Heart left ventricle (tissue), 16 donors: Measurements from ENCODE around the gene AGGF1. TPM values are rescaled to one million over a fixed set of nuclear protein-coding genes. Genes with fewer than 3 reads are reported as not detected.
"Not testable (repeated sequence)": the region's sequence is repeated elsewhere in the genome, so short reads cannot be mapped to it uniquely, and the experiment has no call there.

Experiments used
- ATAC-seq, 4 donors: fragments of 200-7000 bp; cut with Tn5 transposase; one replicate each; pipeline ENCODE4 v1.9.1; 2020 to 2022; ENCODE audit warnings: moderate library complexity in 4 of 4, mild to moderate bottlenecking in 3 of 4, moderate number of reproducible peaks in 1 of 4
- DNase-seq, 5 donors: peaks; one replicate each; pipeline ENCODE4 v3.0.0-alpha.2; 2020
- H3K27ac ChIP-seq, 12 donors: fragments of 200-600 bp; sonication (generic) in 4 of 12; one replicate each; pipeline versions ENCODE4 v1.5.0 to v1.8.0; 2016 to 2022; ENCODE audit warnings: mild to moderate bottlenecking in 2 of 12
- H3K27me3 ChIP-seq, 9 donors: fragments of 200-600 bp; sonication (generic) in 2 of 9; one replicate each; pipeline versions ENCODE4 v1.5.1 to v1.8.0; 2016 to 2022; ENCODE audit warnings: mild to moderate bottlenecking in 3 of 9
- H3K36me3 ChIP-seq, 9 donors: fragments of 200-600 bp; sonication (generic) in 2 of 9; one replicate each; pipeline versions ENCODE4 v1.5.0 to v1.8.0; 2018 to 2022; ENCODE audit warnings: mild to moderate bottlenecking in 2 of 9
- H3K4me1 ChIP-seq, 12 donors: fragments of 200-600 bp; sonication (generic) in 4 of 12; one replicate each; pipeline versions ENCODE4 v1.5.0 to v1.8.0; 2016 to 2022; ENCODE audit warnings: mild to moderate bottlenecking in 3 of 12
- H3K4me3 ChIP-seq, 12 donors: fragments of 200-600 bp; sonication (generic) in 4 of 12; one replicate each; pipeline versions ENCODE4 v1.5.0 to v1.8.0; 2017 to 2022; ENCODE audit warnings: mild to moderate bottlenecking in 9 of 12, moderate library complexity in 4 of 12
- H3K9me3 ChIP-seq, 12 donors: fragments of 200-600 bp; sonication (generic) in 4 of 12; one replicate each; pipeline versions ENCODE4 v1.5.0 to v1.8.0; 2016 to 2022; ENCODE audit warnings: mild to moderate bottlenecking in 1 of 12
- CTCF ChIP-seq, 12 donors: fragments of 200-600 bp; sonication (generic) in 4 of 12; IDR thresholded peaks; one replicate each; pipeline versions ENCODE4 v1.5.0 to v1.8.0; 2018 to 2022; ENCODE audit warnings: antibody characterized with exemption in 12 of 12, mild to moderate bottlenecking in 5 of 12
- POLR2A ChIP-seq, 2 donors: fragments of 450-650 bp; IDR thresholded peaks; one replicate each; pipeline ENCODE4 v1.6.1; 2017; ENCODE audit warnings: antibody characterized with exemption in 2 of 2, mild to moderate bottlenecking in 2 of 2, moderate library complexity in 2 of 2
- WGBS, 4 donors: extraction: QIAGEN DNeasy Blood & Tissue Kit in 2 of 4; methylation state at CpG; one replicate each; pipeline versions ENCODE4 v1.1.5 to v1.1.7; 2013 to 2018; 5-methylcytosine and 5-hydroxymethylcytosine counted together
- intact Hi-C, 10 donors: fragments of 100-400 bp; cut with DNase I; formaldehyde crosslinking; loops; one replicate each; pipeline versions ENCODE4 v1.11.1 to v1.14.2; 2022
- polyA plus RNA-seq, 2 donors: library from polyadenylated mRNA; stranded (reverse); fragments of 200-250 nt; gene quantifications; one replicate each; pipeline ENCODE4 v1.2.3, GENCODE V29; 2013
- total RNA-seq, 9 donors: library from RNA; depleted of rRNA in 2 of 9; stranded (reverse); fragments of >200 nt in 2 of 9; fragmentation: NEBNext Ultra II Directional in 3 of 9; extraction: Animal tissue kit (Norgen Biotek cat#: 25700) in 3 of 9; gene quantifications; one replicate each; pipeline versions ENCODE4 v1.1.0 to v1.2.4, GENCODE V29; 2016 to 2023
- donor health status: ischemic (EF 13 %, LVEDD 7.1; RV severe dilation, severe dysfunction).
- donor health status: healthy with polysubstance abuse.
- donor health status: DM: no; HTN: yes; CAD: no.
- donor health status: DM: no; HTN: no; CAD: no.
- donor health status: ischemic (EF 25% LVEDD 6.9; RV normal size, moderate dysfunction).
- donor health status: ischemic (EF 25% LVEDD 5.7; RV mildly dilated, moderate dysfunction).
- donor health status: healthy.
- donor health status: DM: yes; HTN: yes; CAD: no.
- donor health status: ischemic (EF 35%, LVEDD 5.7; RV mildly dilated, moderate dysfunction).
- donor health status: nonischemic (EF 11% LVEDD 7.7; RV severe dilation, severe dysfunction).
- donor health status: DM: yes; HTN: yes; CAD: no.
- donor health status: PGD.
- donor health status: ischemic (EF 29% LVEDD 5.4; RV normal size, mild dysfunction).
- donor health status: nonischemic (EF 23%, LVEDD 6.1; RV moderate dilation, normal function).

The AGGF1 gene
- total and polyA plus RNA-seq, 11 donors = 6.1 to 20.1 (median 16.5) TPM

GRCh38 chr5:76983468-76983867 lies 46.7 kb upstream of the AGGF1 start:
- H3K27ac ChIP-seq = no peak overlapping the region
- WGBS, 4 donors = 33 to 49% (median 40%) methylated on average over 3 of the region's 3 CpGs
- DNase-seq (peak in 2 of 5 donors; percentile 8 to 34), ATAC-seq (peak in 2 of 4 donors; percentile 43 to 74)
- no peaks in the 10 kb centered on the region for H3K27me3 ChIP-seq
- H3K4me3 ChIP-seq = no peak overlapping the region
- H3K36me3 ChIP-seq = no peaks in the 10 kb centered on the region
- intact Hi-C loops = no loop called here
- TF ChIP-seq POLR2A (IDR thresholded peaks at IDR 0.05) = no peak
- H3K4me1 ChIP-seq = peaks cover 0 to 6% (median 0%) of the 10 kb centered on the region in 12 donors
- H3K9me3 ChIP-seq = no peaks in the 10 kb centered on the region

- DNase-seq (no peak), ATAC-seq (no peak)
- WGBS, 4 donors = 37 to 59% (median 52%) methylated on average over 6 of the region's 6 CpGs
- Histone ChIP-seq H3K4me3 (no peak overlapping the region), H3K36me3 (no peaks in the 10 kb centered on the region), H3K9me3 (no peaks in the 10 kb centered on the region), H3K4me1 (peaks cover 0 to 6% (median 0%) of the 10 kb centered on the region in 12 donors), H3K27me3 (no peaks in the 10 kb centered on the region), H3K27ac (no peak overlapping the region)
- no peak for TF ChIP-seq POLR2A (IDR thresholded peaks at IDR 0.05)
- no peak for TF ChIP-seq CTCF (IDR thresholded peaks at IDR 0.05)
- intact Hi-C loops = no loop called here
Measured at GRCh38 chr5:76986825-76987526, 43.2 kb upstream of the AGGF1 start.

- DNase-seq (no peak), ATAC-seq (no peak)
- Histone ChIP-seq H3K27ac (no peak overlapping the region), H3K4me1 (no peaks in the 10 kb centered on the region), H3K4me3 (no peak overlapping the region), H3K27me3 (no peaks in the 10 kb centered on the region), H3K9me3 (no peaks in the 10 kb centered on the region), H3K36me3 (no peaks in the 10 kb centered on the region)
- TF ChIP-seq CTCF (IDR thresholded peaks at IDR 0.05) = no peak
- no peak for TF ChIP-seq POLR2A (IDR thresholded peaks at IDR 0.05)
- intact Hi-C loops = no loop called here
- WGBS, 4 donors = 74 to 84% (median 74%) methylated on average over 5 of the region's 5 CpGs
Measured at GRCh38 chr5:76990899-76991459, 39.2 kb upstream of the AGGF1 start.

- H3K4me1 ChIP-seq, H3K27ac ChIP-seq, intact Hi-C loops, H3K9me3 ChIP-seq, ATAC-seq, H3K27me3 ChIP-seq, H3K4me3 ChIP-seq, DNase-seq, H3K36me3 ChIP-seq: not testable (repeated sequence)
- 80 to 91% (median 85%) methylated on average over 9 of the region's 9 CpGs for WGBS, 4 donors
Measured at GRCh38 chr5:76993436-76993835, 36.8 kb upstream of the AGGF1 start.

- Histone ChIP-seq H3K9me3 (peaks cover 0 to 3% (median 0%) of the 10 kb centered on the region in 12 donors), H3K4me1 (no peaks in the 10 kb centered on the region), H3K36me3 (no peaks in the 10 kb centered on the region), H3K27me3 (no peaks in the 10 kb centered on the region), H3K4me3 (no peak overlapping the region), H3K27ac (no peak overlapping the region)
- DNase-seq (no peak), ATAC-seq (no peak)
- intact Hi-C loops = no loop called here
- WGBS, 4 donors = 60 to 79% (median 78%) methylated on average over 6 of the region's 6 CpGs
- no peak for TF ChIP-seq POLR2A (IDR thresholded peaks at IDR 0.05)
- TF ChIP-seq CTCF (IDR thresholded peaks at IDR 0.05) = no peak
Measured at GRCh38 chr5:76994337-76994736, 35.9 kb upstream of the AGGF1 start.

- H3K4me3 ChIP-seq, ATAC-seq, intact Hi-C loops, H3K27ac ChIP-seq, H3K9me3 ChIP-seq, H3K27me3 ChIP-seq, DNase-seq, H3K36me3 ChIP-seq, H3K4me1 ChIP-seq: not testable (repeated sequence)
- 89 to 92% (median 90%) methylated on average over 4 of the region's 4 CpGs for WGBS, 4 donors
Measured at GRCh38 chr5:76998251-76998650, 32.0 kb upstream of the AGGF1 start.
